A549 (cell line): ENCODE data around the gene TMEM87B.

Source experiments
- CEBPB ChIP-seq, 2 experiments: fragments of >200 bp in 1 of 2; sonication (Bioruptor Twin) in 1 of 2; formaldehyde crosslinking in 1 of 2; IDR thresholded peaks; 2 replicates each; pipeline ENCODE4 v1.6.1; 2012 to 2016
- CHD4 ChIP-seq: fragments of 200-600 bp; sonication (generic); IDR thresholded peaks from 2 replicates; pipeline ENCODE4 v1.6.1; 2016; ENCODE audit warnings: antibody characterized with exemption, mild to moderate bottlenecking, borderline replicate concordance
- CTCF ChIP-seq: fragments of >200 bp; sonication (Bioruptor Twin); formaldehyde crosslinking; IDR thresholded peaks from 3 replicates; pipeline ENCODE4 v1.5.1; 2016
- FOSB ChIP-seq: fragments of 250-450 bp; sonication (Bioruptor Pico); IDR thresholded peaks from 2 replicates; pipeline ENCODE4 v1.5.0; 2020; ENCODE audit warnings: mild to moderate bottlenecking, moderate library complexity
- JUNB ChIP-seq: fragments of >200 bp; sonication (Bioruptor Twin); formaldehyde crosslinking; IDR thresholded peaks from 2 replicates; pipeline ENCODE4 v1.6.1; 2016
- MAZ ChIP-seq: fragments of 150-350 bp; IDR thresholded peaks from 2 replicates; pipeline ENCODE4 v1.6.1; 2014; ENCODE audit warnings: antibody characterized with exemption, low read depth, low read length, borderline replicate concordance
- MYC ChIP-seq: IDR thresholded peaks from 2 replicates; pipeline ENCODE4 v1.6.1; 2012; ENCODE audit warnings: mild to moderate bottlenecking, inconsistent platforms, low read length, improper control_type of control experiment, borderline replicate concordance
- POLR2A ChIP-seq: IDR thresholded peaks from 2 replicates; pipeline ENCODE4 v1.6.1; 2012; ENCODE audit warnings: mild to moderate bottlenecking, low read length
- USF2 ChIP-seq: fragments of 450-650 bp; IDR thresholded peaks from 2 replicates; pipeline ENCODE4 v1.6.1; 2014; ENCODE audit warnings: antibody characterized with exemption

GRCh38 chr2:112164876-112165275 is 109.8 kb downstream of the TMEM87B start:
- no peak for TF ChIP-seq POLR2A
- TF ChIP-seq JUNB: no peak
- TF ChIP-seq CTCF: no peak
- TF ChIP-seq USF2: no peak
- no peak for TF ChIP-seq CHD4
- TF ChIP-seq MAZ: no peak
- TF ChIP-seq FOSB (CRISPR knock-in tag): no peak
- TF ChIP-seq CEBPB (IDR thresholded peaks at IDR 0.05): no peak
- no peak for TF ChIP-seq MYC
